GM12878 (cell line): ENCODE results near the gene DERL2. TPM values are rescaled to one million over a fixed set of nuclear protein-coding genes. Genes with fewer than 3 reads are reported as not detected.

Experiments used
- CBX5 ChIP-seq: sonication (generic); IDR thresholded peaks from 2 replicates; pipeline ENCODE4 v1.6.1; 2016; ENCODE audit warnings: low read depth, moderate library complexity, mild to moderate bottlenecking, inconsistent platforms
- DPF2 ChIP-seq: fragments of 450-650 bp; IDR thresholded peaks from 2 replicates; pipeline ENCODE4 v1.6.1; 2017; ENCODE audit warnings: mild to moderate bottlenecking
- ESRRA ChIP-seq: IDR thresholded peaks from 2 replicates; pipeline ENCODE4 v1.6.1; 2012; ENCODE audit warnings: mild to moderate bottlenecking, low read length, improper control_type of control experiment
- HDGF ChIP-seq: fragments of 450-650 bp; IDR thresholded peaks from 2 replicates; pipeline ENCODE4 v1.6.1; 2016; ENCODE audit warnings: antibody characterized with exemption
- IKZF1 ChIP-seq: fragments of 450-650 bp; conservative IDR thresholded peaks from 2 replicates; pipeline ENCODE4 v1.6.1; 2017; ENCODE audit warnings: antibody characterized with exemption, mild to moderate bottlenecking
- LARP7 ChIP-seq: fragments of 450-650 bp; IDR thresholded peaks from 2 replicates; pipeline ENCODE4 v1.6.1; 2017; ENCODE audit warnings: mild to moderate bottlenecking
- MLLT1 ChIP-seq: fragments of 450-650 bp; IDR thresholded peaks from 2 replicates; pipeline ENCODE4 v1.6.1; 2016; ENCODE audit warnings: mild to moderate bottlenecking
- NFXL1 ChIP-seq: fragments of 450-650 bp; IDR thresholded peaks from 2 replicates; pipeline ENCODE4 v1.6.1; 2017; ENCODE audit warnings: antibody characterized with exemption, mild to moderate bottlenecking, borderline replicate concordance
- PML ChIP-seq: IDR thresholded peaks from 2 replicates; pipeline ENCODE4 v1.6.1; 2012; ENCODE audit warnings: low read length, inconsistent platforms
- POLR2AphosphoS2 ChIP-seq: IDR thresholded peaks from 2 replicates; pipeline ENCODE4 v1.6.1; 2011; ENCODE audit warnings: low read depth, mild to moderate bottlenecking, low read length, improper control_type of control experiment, moderate library complexity
- RCOR1 ChIP-seq: conservative IDR thresholded peaks from 2 replicates; pipeline ENCODE4 v1.6.1; 2012; ENCODE audit warnings: low read depth, low read length, improper control_type of control experiment
- RELB ChIP-seq: fragments of 450-650 bp; IDR thresholded peaks from 2 replicates; pipeline ENCODE4 v1.6.1; 2017; ENCODE audit warnings: low read depth, mild to moderate bottlenecking, moderate library complexity
- TARDBP ChIP-seq: IDR thresholded peaks from 2 replicates; pipeline ENCODE4 v1.6.1; 2016; ENCODE audit warnings: borderline replicate concordance
- YBX1 ChIP-seq: fragments of 450-650 bp; IDR thresholded peaks from 2 replicates; pipeline ENCODE4 v1.6.1; 2016; ENCODE audit warnings: antibody characterized with exemption
- ZBTB11 ChIP-seq: fragments of 450-650 bp; formaldehyde crosslinking; IDR thresholded peaks from 2 replicates; pipeline ENCODE4 v1.5.0; 2022; ENCODE audit warnings: mild to moderate bottlenecking, missing genetic modification characterization
- ZNF274 ChIP-seq: IDR thresholded peaks from one replicate; pipeline ENCODE4 v1.8.0; 2011; ENCODE audit not compliant: insufficient read length, insufficient read depth
- ZSCAN29 ChIP-seq: fragments of 450-650 bp; IDR thresholded peaks from 2 replicates; pipeline ENCODE4 v1.6.1; 2017; ENCODE audit warnings: mild to moderate bottlenecking, moderate library complexity
- polyA plus RNA-seq, 11 experiments: library from polyadenylated mRNA; depleted of rRNA in 4 of 11; unstranded in 6 of 11; stranded (reverse) in 5 of 11; fragments of >200 nt; fragmentation: Nextera tagmentation in 4 of 11; fragmentation: Illumina TruSeq in 1 of 11; extraction: Ambion mirVana in 4 of 11; extraction: Trizol in 1 of 11; gene quantifications; 1 replicate in 1 of 11; 2 replicates in 10 of 11; pipeline versions ENCODE4 v1.2.1 to v1.2.3, GENCODE V29; 2011 to 2016; ENCODE audit warnings: inconsistent platforms in 2 of 11, missing spikeins in 2 of 11, low read depth in 1 of 11
- total RNA-seq, 4 experiments: library from RNA; depleted of rRNA in 3 of 4; stranded (reverse); fragments of >200 nt in 3 of 4; fragmentation: Illumina TruSeq in 1 of 4; extraction: Trizol in 1 of 4; gene quantifications; 2 replicates each; pipeline versions ENCODE4 v1.2.1 to v1.2.3, GENCODE V29; 2013 to 2021
- TF ChIP-seq, protein P1 (sequence below): fragments of 450-650 bp; IDR thresholded peaks from 2 replicates; pipeline ENCODE4 v1.6.1; 2017; ENCODE audit warnings: mild to moderate bottlenecking, moderate library complexity
- TF ChIP-seq, protein P2 (sequence below): fragments of 450-650 bp; IDR thresholded peaks from 2 replicates; pipeline ENCODE4 v1.6.1; 2016; ENCODE audit warnings: mild to moderate bottlenecking

Gene DERL2
- total and polyA plus RNA-seq, 10 of the 15 experiments (the other 5 are each of a cell fraction or from before 2014, with no cell fraction given) = 40.5 to 236 (median 69.3) TPM

DNA sequence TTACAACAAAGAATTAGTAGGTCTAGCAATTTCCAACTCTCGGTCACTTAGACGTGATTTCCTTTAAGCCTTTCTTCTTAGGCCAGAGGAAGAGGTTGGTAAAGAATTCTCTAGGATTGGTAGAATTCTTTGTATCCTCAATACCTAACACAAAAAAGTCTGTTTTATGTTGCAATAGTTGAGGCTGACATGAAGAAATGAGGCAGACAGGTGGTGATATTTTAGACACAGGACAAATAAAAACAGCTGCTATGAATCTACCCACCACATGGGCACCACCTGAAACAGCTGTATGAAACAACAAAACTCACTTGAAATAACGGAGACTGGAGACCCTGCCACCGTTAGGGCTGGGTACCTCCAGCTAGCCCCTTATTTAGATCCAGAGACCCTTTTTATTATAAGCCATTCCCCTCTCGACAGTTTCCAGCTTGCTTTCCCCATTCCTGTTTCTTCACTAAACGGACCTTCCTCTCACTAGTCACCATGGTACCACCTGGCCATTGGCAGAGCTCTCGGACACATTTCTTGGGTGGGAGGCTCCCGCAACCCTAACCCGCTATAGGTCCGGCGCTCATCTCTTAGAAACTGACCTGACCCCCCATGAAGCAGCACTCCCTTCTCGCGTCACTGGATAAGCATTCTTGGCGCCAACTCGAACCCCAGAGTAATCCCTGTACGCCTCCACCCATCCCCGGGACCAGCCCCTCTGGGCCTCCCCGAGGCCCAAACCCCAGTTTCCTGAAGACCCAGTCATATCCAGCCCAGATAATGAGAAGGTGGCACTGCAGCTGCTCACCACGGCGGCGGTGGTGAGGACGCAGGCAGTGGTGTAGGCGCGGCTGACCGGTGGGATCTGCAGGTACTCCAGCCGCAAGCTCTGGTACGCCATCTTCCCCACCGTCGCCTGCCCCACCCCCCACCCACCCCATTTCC is at the start of gene DERL2 (continued):
- TF ChIP-seq, protein P1, sequence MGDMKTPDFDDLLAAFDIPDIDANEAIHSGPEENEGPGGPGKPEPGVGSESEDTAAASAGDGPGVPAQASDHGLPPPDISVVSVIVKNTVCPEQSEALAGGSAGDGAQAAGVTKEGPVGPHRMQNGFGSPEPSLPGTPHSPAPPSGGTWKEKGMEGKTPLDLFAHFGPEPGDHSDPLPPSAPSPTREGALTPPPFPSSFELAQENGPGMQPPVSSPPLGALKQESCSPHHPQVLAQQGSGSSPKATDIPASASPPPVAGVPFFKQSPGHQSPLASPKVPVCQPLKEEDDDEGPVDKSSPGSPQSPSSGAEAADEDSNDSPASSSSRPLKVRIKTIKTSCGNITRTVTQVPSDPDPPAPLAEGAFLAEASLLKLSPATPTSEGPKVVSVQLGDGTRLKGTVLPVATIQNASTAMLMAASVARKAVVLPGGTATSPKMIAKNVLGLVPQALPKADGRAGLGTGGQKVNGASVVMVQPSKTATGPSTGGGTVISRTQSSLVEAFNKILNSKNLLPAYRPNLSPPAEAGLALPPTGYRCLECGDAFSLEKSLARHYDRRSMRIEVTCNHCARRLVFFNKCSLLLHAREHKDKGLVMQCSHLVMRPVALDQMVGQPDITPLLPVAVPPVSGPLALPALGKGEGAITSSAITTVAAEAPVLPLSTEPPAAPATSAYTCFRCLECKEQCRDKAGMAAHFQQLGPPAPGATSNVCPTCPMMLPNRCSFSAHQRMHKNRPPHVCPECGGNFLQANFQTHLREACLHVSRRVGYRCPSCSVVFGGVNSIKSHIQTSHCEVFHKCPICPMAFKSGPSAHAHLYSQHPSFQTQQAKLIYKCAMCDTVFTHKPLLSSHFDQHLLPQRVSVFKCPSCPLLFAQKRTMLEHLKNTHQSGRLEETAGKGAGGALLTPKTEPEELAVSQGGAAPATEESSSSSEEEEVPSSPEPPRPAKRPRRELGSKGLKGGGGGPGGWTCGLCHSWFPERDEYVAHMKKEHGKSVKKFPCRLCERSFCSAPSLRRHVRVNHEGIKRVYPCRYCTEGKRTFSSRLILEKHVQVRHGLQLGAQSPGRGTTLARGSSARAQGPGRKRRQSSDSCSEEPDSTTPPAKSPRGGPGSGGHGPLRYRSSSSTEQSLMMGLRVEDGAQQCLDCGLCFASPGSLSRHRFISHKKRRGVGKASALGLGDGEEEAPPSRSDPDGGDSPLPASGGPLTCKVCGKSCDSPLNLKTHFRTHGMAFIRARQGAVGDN = no peak
- no peak for TF ChIP-seq ZBTB11
- TF ChIP-seq, protein P2, sequence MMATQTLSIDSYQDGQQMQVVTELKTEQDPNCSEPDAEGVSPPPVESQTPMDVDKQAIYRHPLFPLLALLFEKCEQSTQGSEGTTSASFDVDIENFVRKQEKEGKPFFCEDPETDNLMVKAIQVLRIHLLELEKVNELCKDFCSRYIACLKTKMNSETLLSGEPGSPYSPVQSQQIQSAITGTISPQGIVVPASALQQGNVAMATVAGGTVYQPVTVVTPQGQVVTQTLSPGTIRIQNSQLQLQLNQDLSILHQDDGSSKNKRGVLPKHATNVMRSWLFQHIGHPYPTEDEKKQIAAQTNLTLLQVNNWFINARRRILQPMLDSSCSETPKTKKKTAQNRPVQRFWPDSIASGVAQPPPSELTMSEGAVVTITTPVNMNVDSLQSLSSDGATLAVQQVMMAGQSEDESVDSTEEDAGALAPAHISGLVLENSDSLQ = no peak
- no peak for TF ChIP-seq ZSCAN29
- TF ChIP-seq LARP7 = peak; percentile 64; the same call in 1 of the 2 replicates
- no peak for TF ChIP-seq NFXL1
- TF ChIP-seq YBX1 = no peak
- TF ChIP-seq HDGF = no peak
- TF ChIP-seq RCOR1 = no peak
- no peak for TF ChIP-seq CBX5
- 0 out of 2 replicates have a peak, but pooled peaks have one; percentile 7 for TF ChIP-seq DPF2
- no peak; the same call in 1 of the 2 replicates for TF ChIP-seq MLLT1
- no peak for TF ChIP-seq POLR2AphosphoS2
- TF ChIP-seq ZNF274 = no peak
- TF ChIP-seq IKZF1 = no peak
- TF ChIP-seq PML = no peak
- no peak for TF ChIP-seq TARDBP
- peak; percentile 58 for TF ChIP-seq RELB
- no peak for TF ChIP-seq ESRRA
